Measurements from ENCODE around the gene DNAAF1. TPM values are rescaled to one million over a fixed set of nuclear protein-coding genes. Genes with fewer than 3 reads are reported as not detected.

Gene DNAAF1
- total and polyA plus RNA-seq, 2 of the 4 experiments (the other 2 are of a cell fraction), result 0.05 TPM; not detected in 1

DNA sequence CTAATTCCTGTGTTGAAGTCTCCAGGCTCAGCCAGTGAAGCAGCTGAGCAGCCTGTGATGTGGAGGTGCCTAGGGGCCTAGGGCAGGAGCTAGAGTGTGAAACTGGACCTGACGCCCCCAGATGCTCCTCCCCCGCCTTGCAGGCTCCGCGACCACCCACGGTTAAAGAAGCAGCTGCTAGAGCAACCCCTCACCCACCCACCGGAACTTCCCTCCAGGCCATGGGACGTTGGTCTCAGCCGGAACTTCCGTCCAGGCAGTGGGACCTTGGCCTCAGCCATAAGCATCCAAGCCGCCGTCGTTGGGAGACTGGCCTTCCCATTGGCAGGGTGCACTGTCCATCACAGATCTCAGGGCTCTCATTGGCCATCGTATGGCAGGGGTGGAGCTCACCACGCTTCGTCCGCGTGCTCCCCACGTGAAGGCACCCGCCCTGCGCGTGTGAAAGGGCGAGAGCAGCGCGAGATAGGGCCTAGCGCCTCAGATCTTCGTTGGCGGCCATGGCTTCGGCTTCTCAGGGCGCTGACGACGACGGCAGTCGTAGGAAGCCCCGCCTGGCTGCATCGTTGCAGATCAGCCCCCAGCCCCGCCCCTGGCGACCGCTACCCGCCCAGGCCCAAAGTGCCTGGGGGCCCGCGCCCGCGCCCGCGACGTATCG lies 45.8 kb downstream of the DNAAF1 start, which contains the start of gene ADAD2:
Gene ADAD2, plus strand, starts transcription at position 427 of the 658 bp plus-strand sequence. Its CDS starts 74 bp downstream, at position 501.
- Histone ChIP-seq H4K20me1 (ENCODE audit: insufficient read depth, low read length) (no peaks in the 10 kb centered on the region), H3K9me1 (ENCODE audit: insufficient read depth, low read length) (0 out of 2 replicates have a peak, but pooled peaks cover 3% of the 10 kb centered on the region), H2BK120ac (ENCODE audit: low read depth, low read length) (no peak within 1 kb of the TSS), H3K23ac (ENCODE audit: low read depth, low read length) (no peak within 1 kb of the TSS), H3K9ac (ENCODE audit: low read depth, low read length) (no peak within 1 kb of the TSS), H2BK5ac (ENCODE audit: low read depth, low read length, poor library complexity, severe bottlenecking) (no peak within 1 kb of the TSS), H3K36me3 (ENCODE audit: control insufficient read depth, insufficient read depth, low read length) (no peaks in the 10 kb centered on the region), H3K79me1 (ENCODE audit: low read depth in 1 of 2, low read length in 2 of 2) (peaks cover 3 to 10% of the 10 kb centered on the region in 2 experiments; a peak in 3 of 4 replicates), H3K4ac (ENCODE audit: low read depth, low read length) (no peak within 1 kb of the TSS), H4K5ac (ENCODE audit: low read depth, low read length) (no peak within 1 kb of the TSS), H3K4me1 (ENCODE audit: control insufficient read depth, insufficient read depth, low read length) (peaks cover 2% of the 10 kb centered on the region), H3K27me3 (ENCODE audit: control insufficient read depth, insufficient read depth, low read length) (peaks cover 19% of the 10 kb centered on the region), H3K4me3 (ENCODE audit: insufficient read depth, low read depth, low read length) (no peak within 1 kb of the TSS), H3K18ac (ENCODE audit: low read depth, low read length) (no peak within 1 kb of the TSS), H3K9me3 (ENCODE audit: control insufficient read depth, insufficient read depth, low read length) (no peaks in the 10 kb centered on the region), H4K91ac (ENCODE audit: insufficient read depth, low read depth, low read length) (no peak within 1 kb of the TSS), H3K56ac (ENCODE audit: extremely low read depth, insufficient read depth, low read length) (no peak within 1 kb of the TSS), H3K4me2 (ENCODE audit: low read depth, low read length) (no peak within 1 kb of the TSS), H3K27ac (ENCODE audit: insufficient read depth, low read length) (no peak within 1 kb of the TSS), H3K14ac (replicated peaks; ENCODE audit: low read depth, low read length) (no peak within 1 kb of the TSS), H4K8ac (ENCODE audit: low read depth in 2 of 2, low read length in 2 of 2) (no peak within 1 kb of the TSS), H2AFZ (replicated peaks; ENCODE audit: low read length, poor library complexity) (peak within 1 kb of the TSS; percentile 46), H2AK9ac (replicated peaks; ENCODE audit: low read depth, low read length, poor library complexity) (no peak within 1 kb of the TSS), H2BK20ac (ENCODE audit: low read depth, low read length) (no peak within 1 kb of the TSS), H2AK5ac (ENCODE audit: low read depth, low read length) (no peak within 1 kb of the TSS), H2BK15ac (ENCODE audit: low read depth, low read length) (no peak within 1 kb of the TSS)
- no TSS peak for BruUV-seq (replicated peaks)
- dilution Hi-C loops (cut with HindIII; ENCODE audit: low sequenced_read_pairs, unreplicated experiment), result no loop called here
- in situ Hi-C loops (cut with MboI; ENCODE audit: low sequenced_read_pairs), result no loop called here
- ATAC-seq (ENCODE audit: low read depth) (no peak), DNase-seq (no peak)
- 83% methylated on average over 32 of the region's 47 CpGs; no CpG with 5 or more reads in 1 of the 2 experiments for WGBS, 2 experiments (ENCODE audit: extremely low coverage in 2 of 2, insufficient read length in 1 of 2)
- TF ChIP-seq RAD21 (IDR thresholded peaks at IDR 0.05; ENCODE audit: low read length), result no peak
- no peak for TF ChIP-seq NFE2L2 (IDR thresholded peaks at IDR 0.05; ENCODE audit: low read depth, low read length)
- no peak for TF ChIP-seq SMC3 (IDR thresholded peaks at IDR 0.05; ENCODE audit: low read depth, low read length)
- no peak for TF ChIP-seq RCOR1 (IDR thresholded peaks at IDR 0.05; ENCODE audit: insufficient replicate concordance, low read length)
- no peak for TF ChIP-seq RFX5 (IDR thresholded peaks at IDR 0.05; ENCODE audit: low read depth, low read length)
- TF ChIP-seq, protein P1, sequence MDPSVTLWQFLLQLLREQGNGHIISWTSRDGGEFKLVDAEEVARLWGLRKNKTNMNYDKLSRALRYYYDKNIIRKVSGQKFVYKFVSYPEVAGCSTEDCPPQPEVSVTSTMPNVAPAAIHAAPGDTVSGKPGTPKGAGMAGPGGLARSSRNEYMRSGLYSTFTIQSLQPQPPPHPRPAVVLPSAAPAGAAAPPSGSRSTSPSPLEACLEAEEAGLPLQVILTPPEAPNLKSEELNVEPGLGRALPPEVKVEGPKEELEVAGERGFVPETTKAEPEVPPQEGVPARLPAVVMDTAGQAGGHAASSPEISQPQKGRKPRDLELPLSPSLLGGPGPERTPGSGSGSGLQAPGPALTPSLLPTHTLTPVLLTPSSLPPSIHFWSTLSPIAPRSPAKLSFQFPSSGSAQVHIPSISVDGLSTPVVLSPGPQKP (IDR thresholded peaks at IDR 0.05; ENCODE audit: borderline replicate concordance, low read depth, low read length), result no peak
- no peak for TF ChIP-seq MXI1 (IDR thresholded peaks at IDR 0.05; ENCODE audit: borderline replicate concordance, low read depth, low read length)
- TF ChIP-seq FOS (IDR thresholded peaks at IDR 0.05; ENCODE audit: low read depth, low read length), result no peak
- TF ChIP-seq, protein P2, sequence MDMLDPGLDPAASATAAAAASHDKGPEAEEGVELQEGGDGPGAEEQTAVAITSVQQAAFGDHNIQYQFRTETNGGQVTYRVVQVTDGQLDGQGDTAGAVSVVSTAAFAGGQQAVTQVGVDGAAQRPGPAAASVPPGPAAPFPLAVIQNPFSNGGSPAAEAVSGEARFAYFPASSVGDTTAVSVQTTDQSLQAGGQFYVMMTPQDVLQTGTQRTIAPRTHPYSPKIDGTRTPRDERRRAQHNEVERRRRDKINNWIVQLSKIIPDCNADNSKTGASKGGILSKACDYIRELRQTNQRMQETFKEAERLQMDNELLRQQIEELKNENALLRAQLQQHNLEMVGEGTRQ (IDR thresholded peaks at IDR 0.05; ENCODE audit: low read depth, low read length), result no peak
- no peak for TF ChIP-seq CHD1 (IDR thresholded peaks at IDR 0.05; ENCODE audit: low read depth, low read length)
- no peak for TF ChIP-seq MAFK (IDR thresholded peaks at IDR 0.05; ENCODE audit: low read depth, low read length)
- no peak for TF ChIP-seq BHLHE40 (IDR thresholded peaks at IDR 0.05; ENCODE audit: low read depth, low read length)
- TF ChIP-seq CEBPB (IDR thresholded peaks at IDR 0.05; ENCODE audit: low read depth, low read length), result no peak
- TF ChIP-seq MAZ (IDR thresholded peaks at IDR 0.05; ENCODE audit: borderline replicate concordance, low read depth, low read length), result no peak
- TF ChIP-seq POLR2A (IDR thresholded peaks at IDR 0.05; ENCODE audit: low read depth, low read length), result no peak
- TF ChIP-seq, protein P3, sequence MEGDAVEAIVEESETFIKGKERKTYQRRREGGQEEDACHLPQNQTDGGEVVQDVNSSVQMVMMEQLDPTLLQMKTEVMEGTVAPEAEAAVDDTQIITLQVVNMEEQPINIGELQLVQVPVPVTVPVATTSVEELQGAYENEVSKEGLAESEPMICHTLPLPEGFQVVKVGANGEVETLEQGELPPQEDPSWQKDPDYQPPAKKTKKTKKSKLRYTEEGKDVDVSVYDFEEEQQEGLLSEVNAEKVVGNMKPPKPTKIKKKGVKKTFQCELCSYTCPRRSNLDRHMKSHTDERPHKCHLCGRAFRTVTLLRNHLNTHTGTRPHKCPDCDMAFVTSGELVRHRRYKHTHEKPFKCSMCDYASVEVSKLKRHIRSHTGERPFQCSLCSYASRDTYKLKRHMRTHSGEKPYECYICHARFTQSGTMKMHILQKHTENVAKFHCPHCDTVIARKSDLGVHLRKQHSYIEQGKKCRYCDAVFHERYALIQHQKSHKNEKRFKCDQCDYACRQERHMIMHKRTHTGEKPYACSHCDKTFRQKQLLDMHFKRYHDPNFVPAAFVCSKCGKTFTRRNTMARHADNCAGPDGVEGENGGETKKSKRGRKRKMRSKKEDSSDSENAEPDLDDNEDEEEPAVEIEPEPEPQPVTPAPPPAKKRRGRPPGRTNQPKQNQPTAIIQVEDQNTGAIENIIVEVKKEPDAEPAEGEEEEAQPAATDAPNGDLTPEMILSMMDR (conservative IDR thresholded peaks at IDR 0.05; ENCODE audit: low read depth, low read length), result no peak
- intact Hi-C loops (cut with micrococcal nuclease), result no loop called here
- POLR2A ChIA-PET (ENCODE audit: unreplicated experiment), result no interaction called here
- CTCF ChIA-PET, result no interaction called here
